SK-N-SH (cell line): ENCODE results near the gene TEP1. TPM values are rescaled to one million over a fixed set of nuclear protein-coding genes. Genes with fewer than 3 reads are reported as not detected.

Experiments used
- CTCF ChIA-PET: fragments of 300-600, 350-600 bp; formaldehyde crosslinking; extraction: SDS; loops from one replicate; lab custom pipeline; 2021; lab: Yijun Ruan, JAX
- POLR2A ChIA-PET: fragments of 350-600 bp; sonication (Branson Sonifier 250); formaldehyde crosslinking; extraction: SDS; loops from one replicate; lab custom pipeline; 2020; ENCODE audit warnings: antibody characterized with exemption, inconsistent platforms; lab: Yijun Ruan, JAX
- DNase-seq: peaks from one replicate; pipeline ENCODE4 v3.0.0; 2012
- H2AFZ ChIP-seq: fragments of 200-600 bp; sonication (generic); 2 replicates; pipeline ENCODE4 v1.8.1; 2016; ENCODE audit warnings: antibody characterized with exemption, mild to moderate bottlenecking, low read depth
- H3F3A ChIP-seq: fragments of 200-600 bp; sonication (generic); replicated peaks from 2 replicates; pipeline ENCODE3; 2016; ENCODE audit warnings: antibody characterized with exemption, mild to moderate bottlenecking; ENCODE audit not compliant: insufficient read depth
- H3K27ac ChIP-seq, 2 experiments: fragments of 200-500 bp in 1 of 2; fragments of 200-600 bp in 1 of 2; sonication (Bioruptor generic) in 1 of 2; sonication (generic), shearing (Covaris generic) in 1 of 2; 2 replicates each; pipeline versions ENCODE4 v1.5.1 to v1.6.1; 2014 to 2016; ENCODE audit warnings: low read depth in 2 of 2, inconsistent platforms in 1 of 2, low read length in 1 of 2, mild to moderate bottlenecking in 1 of 2, mixed read lengths in 1 of 2
- H3K27me3 ChIP-seq: fragments of 200-600 bp; sonication (generic), shearing (Covaris generic); 2 replicates; pipeline ENCODE4 v1.6.1; 2016; ENCODE audit warnings: mixed run types; ENCODE audit not compliant: insufficient read depth
- H3K36me3 ChIP-seq, 2 experiments: fragments of 200-500 bp in 1 of 2; fragments of 200-600 bp in 1 of 2; sonication (Bioruptor generic) in 1 of 2; sonication (generic) in 1 of 2; replicated peaks in 1 of 2; 2 replicates each; pipeline versions ENCODE3 to v1.5.1; 2014 to 2016; ENCODE audit warnings: low read length in 1 of 2, mild to moderate bottlenecking in 1 of 2; ENCODE audit not compliant: insufficient read depth in 2 of 2, control insufficient read depth in 1 of 2
- H3K4me1 ChIP-seq, 2 experiments: fragments of 200-500 bp in 1 of 2; fragments of 200-600 bp in 1 of 2; sonication (Bioruptor generic) in 1 of 2; sonication (generic), shearing (Covaris generic) in 1 of 2; 2 replicates each; pipeline versions ENCODE4 v1.5.1 to v1.6.1; 2014 to 2016; ENCODE audit warnings: low read depth in 1 of 2, low read length in 1 of 2, mixed run types in 1 of 2; ENCODE audit not compliant: insufficient read depth in 2 of 2, control insufficient read depth in 1 of 2
- H3K4me2 ChIP-seq: fragments of 200-600 bp; sonication (generic), shearing (Covaris generic); 2 replicates; pipeline ENCODE4 v1.6.1; 2017; ENCODE audit warnings: mixed run types
- H3K4me3 ChIP-seq, 2 experiments: fragments of 200-500 bp in 1 of 2; fragments of 200-600 bp in 1 of 2; sonication (Bioruptor generic) in 1 of 2; sonication (generic), shearing (Covaris generic) in 1 of 2; 2 replicates each; pipeline versions ENCODE4 v1.5.1 to v1.8.1; 2014 to 2016; ENCODE audit warnings: low read depth in 2 of 2, inconsistent platforms in 1 of 2, low read length in 1 of 2, mild to moderate bottlenecking in 1 of 2, mixed read lengths in 1 of 2, moderate library complexity in 1 of 2
- H3K79me2 ChIP-seq: fragments of 200-600 bp; sonication (generic); 2 replicates; pipeline ENCODE4 v1.8.1; 2017; ENCODE audit warnings: mild to moderate bottlenecking; ENCODE audit not compliant: insufficient read depth
- H3K9ac ChIP-seq: fragments of 200-600 bp; sonication (generic); 2 replicates; pipeline ENCODE4 v1.6.1; 2017; ENCODE audit warnings: mixed run types
- H3K9me2 ChIP-seq: fragments of 200-600 bp; sonication (generic); 2 replicates; pipeline ENCODE4 v1.6.1; 2017; ENCODE audit warnings: mixed run types
- H3K9me3 ChIP-seq: fragments of 200-600 bp; sonication (generic); 2 replicates; pipeline ENCODE4 v1.6.1; 2017; ENCODE audit warnings: mixed run types, mild to moderate bottlenecking, moderate library complexity
- H4K20me1 ChIP-seq: fragments of 200-600 bp; sonication (generic); 2 replicates; pipeline ENCODE4 v1.6.1; 2017; ENCODE audit warnings: mild to moderate bottlenecking, mixed run types; ENCODE audit not compliant: insufficient read depth
- CHD2 ChIP-seq: fragments of 150-350 bp; IDR thresholded peaks from 2 replicates; pipeline ENCODE4 v1.6.1; 2018; ENCODE audit warnings: low read length; ENCODE audit not compliant: partially characterized antibody
- ELF1 ChIP-seq: IDR thresholded peaks from 2 replicates; pipeline ENCODE4 v1.4.0; 2012
- EZH2phosphoT487 ChIP-seq: fragments of 200-600 bp; sonication (generic); IDR thresholded peaks from 2 replicates; pipeline ENCODE4 v1.6.1; 2017; ENCODE audit warnings: low read depth, mixed run types, mild to moderate bottlenecking, antibody characterized with exemption, moderate library complexity, borderline replicate concordance
- FOSL2 ChIP-seq: IDR thresholded peaks from 2 replicates; pipeline ENCODE4 v1.4.0; 2012; ENCODE audit warnings: low read depth, mild to moderate bottlenecking, moderate library complexity, borderline replicate concordance
- FOXJ3 ChIP-seq: sonication (generic); formaldehyde crosslinking; IDR thresholded peaks from 2 replicates; pipeline ENCODE4 v1.5.1; 2020; ENCODE audit warnings: mild to moderate bottlenecking, missing genetic modification reagents
- FOXM1 ChIP-seq: IDR thresholded peaks from 2 replicates; pipeline ENCODE4 v1.4.0; 2012; ENCODE audit warnings: low read depth, mild to moderate bottlenecking
- GABPA ChIP-seq: IDR thresholded peaks from 2 replicates; pipeline ENCODE4 v1.4.0; 2012; ENCODE audit warnings: low read depth, mild to moderate bottlenecking
- GATA2 ChIP-seq: sonication (generic); formaldehyde crosslinking; IDR thresholded peaks from 2 replicates; pipeline ENCODE4 v1.5.0; 2020; ENCODE audit warnings: mild to moderate bottlenecking, missing genetic modification reagents
- IRF3 ChIP-seq: fragments of 150-350 bp; IDR thresholded peaks from 2 replicates; pipeline ENCODE4 v1.6.1; 2016; ENCODE audit warnings: mild to moderate bottlenecking, low read depth, low read length
- JUND ChIP-seq: IDR thresholded peaks from 2 replicates; pipeline ENCODE4 v1.4.0; 2012
- NFIC ChIP-seq: IDR thresholded peaks from 2 replicates; pipeline ENCODE4 v1.4.0; 2012; ENCODE audit warnings: borderline replicate concordance
- POLR2AphosphoS5 ChIP-seq: IDR thresholded peaks from 2 replicates; pipeline ENCODE4 v1.6.1; 2012; ENCODE audit warnings: low read depth, low read length
- RAD21 ChIP-seq: IDR thresholded peaks from 2 replicates; pipeline ENCODE4 v1.6.1; 2012; ENCODE audit warnings: mild to moderate bottlenecking, low read length
- RCOR1 ChIP-seq: fragments of 150-350 bp; IDR thresholded peaks from 2 replicates; pipeline ENCODE4 v1.6.1; 2017; ENCODE audit warnings: antibody characterized with exemption, low read length
- REST ChIP-seq: IDR thresholded peaks from 2 replicates; pipeline ENCODE4 v1.6.1; 2012; ENCODE audit warnings: mild to moderate bottlenecking, low read depth, low read length, moderate library complexity
- RFX5 ChIP-seq: IDR thresholded peaks from 2 replicates; pipeline ENCODE4 v1.6.1; 2012; ENCODE audit warnings: mild to moderate bottlenecking, improper control_type of control experiment, low read length
- SIN3A ChIP-seq: IDR thresholded peaks from 2 replicates; pipeline ENCODE4 v1.6.1; 2012; ENCODE audit warnings: low read depth, mild to moderate bottlenecking, low read length, moderate library complexity, borderline replicate concordance
- SMC3 ChIP-seq: IDR thresholded peaks from 2 replicates; pipeline ENCODE4 v1.6.1; 2012; ENCODE audit warnings: low read depth, low read length, improper control_type of control experiment
- TAF1 ChIP-seq: IDR thresholded peaks from 2 replicates; pipeline ENCODE4 v1.6.1; 2012; ENCODE audit warnings: low read depth, mild to moderate bottlenecking, low read length, moderate library complexity, borderline replicate concordance
- TEAD4 ChIP-seq: IDR thresholded peaks from 2 replicates; pipeline ENCODE4 v1.4.0; 2012; ENCODE audit warnings: mild to moderate bottlenecking, borderline replicate concordance; ENCODE audit not compliant: insufficient read depth
- WGBS: methylation state at CpG from one replicate; pipeline ENCODE4 v1.1.6; 2017; ENCODE audit warnings: low lambda C conversion rate; 5-methylcytosine and 5-hydroxymethylcytosine counted together
- polyA plus RNA-seq, 3 experiments: library from polyadenylated mRNA; depleted of rRNA; stranded (reverse); fragments of >200 nt; gene quantifications; 2 replicates each; pipeline ENCODE4 v1.2.3, GENCODE V29; 2012
- TF ChIP-seq, protein P1 (sequence below): IDR thresholded peaks from 2 replicates; pipeline ENCODE4 v1.4.0; 2012; ENCODE audit warnings: low read depth, borderline replicate concordance
- TF ChIP-seq, protein P2 (sequence below): IDR thresholded peaks from 2 replicates; pipeline ENCODE4 v1.4.0; 2012; ENCODE audit warnings: low read depth, borderline replicate concordance
- TF ChIP-seq, protein P3 (sequence below): IDR thresholded peaks from 2 replicates; pipeline ENCODE4 v1.4.0; 2012; ENCODE audit warnings: low read depth

The TEP1 gene
- polyA plus RNA-seq, 1 of the 3 experiments (the other 2 are of a cell fraction): 12.1 TPM

- TF ChIP-seq FOXJ3 (no peak), TEAD4 (no peak), RAD21 (no peak), JUND (no peak), SMC3 (no peak), POLR2AphosphoS5 (peak; percentile 82; the same call in 1 of the 2 replicates), RCOR1 (peak; percentile 20), NFIC (no peak), TAF1 (0 out of 2 replicates have a peak, but pooled peaks have one; percentile 32), ELF1 (peak; percentile 74), EZH2phosphoT487 (no peak), FOXM1 (no peak), RFX5 (no peak), FOSL2 (no peak)
Observed at GRCh38 chr14:20332788-20333493, 80.4 kb downstream of the TEP1 start, which contains the start of gene CCNB1IP1 (continued).

DNA sequence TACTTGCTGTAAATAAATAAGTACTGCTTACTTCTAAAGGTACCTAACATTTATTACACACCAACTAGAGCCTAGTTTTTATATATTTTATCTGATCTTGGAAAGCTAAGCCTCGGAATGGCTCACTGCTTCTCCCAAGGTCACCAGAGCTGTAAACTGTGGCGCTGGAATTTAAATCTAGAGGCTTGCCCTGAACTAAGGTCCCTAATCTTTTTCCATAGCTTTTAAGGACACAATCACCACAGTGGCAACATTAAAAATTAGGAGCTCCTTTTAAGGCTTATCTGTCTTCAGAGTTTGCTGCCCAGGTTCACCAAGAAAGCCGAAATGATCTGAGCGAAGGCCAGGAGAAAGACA, 80.9 kb downstream of the TEP1 start:
- Histone ChIP-seq H3K27me3 (no peaks in the 10 kb centered on the region), H3K4me1 (peaks cover 0 to 5% of the 10 kb centered on the region in 2 experiments; a peak in 2 of 4 replicates), H3F3A (peaks cover 25% of the 10 kb centered on the region), H3K79me2 (peaks cover 52% of the 10 kb centered on the region), H3K4me2 (peak overlapping the region; percentile 95), H3K36me3 (peaks cover 13 to 17% of the 10 kb centered on the region in 2 experiments)
- 0% methylated on average over 4 of the region's 4 CpGs for WGBS
- CTCF ChIA-PET: interaction anchor here (1.9 to 2.2 kb wide), 2 partner anchors 10 to 277 kb away, joined by 9 to 12 read pairs; no protein-coding TSS in a partner anchor
- TF ChIP-seq FOXM1: no peak
- TF ChIP-seq SMC3: no peak
- TF ChIP-seq, protein P1, sequence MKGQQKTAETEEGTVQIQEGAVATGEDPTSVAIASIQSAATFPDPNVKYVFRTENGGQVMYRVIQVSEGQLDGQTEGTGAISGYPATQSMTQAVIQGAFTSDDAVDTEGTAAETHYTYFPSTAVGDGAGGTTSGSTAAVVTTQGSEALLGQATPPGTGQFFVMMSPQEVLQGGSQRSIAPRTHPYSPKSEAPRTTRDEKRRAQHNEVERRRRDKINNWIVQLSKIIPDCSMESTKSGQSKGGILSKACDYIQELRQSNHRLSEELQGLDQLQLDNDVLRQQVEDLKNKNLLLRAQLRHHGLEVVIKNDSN: no peak
- TF ChIP-seq FOSL2: no peak
- TF ChIP-seq ELF1: no peak
- TF ChIP-seq EZH2phosphoT487: no peak
- no peak for TF ChIP-seq CHD2
- TF ChIP-seq SIN3A: no peak
- TF ChIP-seq GABPA: no peak
- no peak for TF ChIP-seq NFIC
- no peak for TF ChIP-seq JUND
- TF ChIP-seq REST: no peak
- no peak for TF ChIP-seq TAF1
- TF ChIP-seq IRF3: no peak
- no peak for TF ChIP-seq GATA2 (CRISPR knock-in tag)
- TF ChIP-seq, protein P2, sequence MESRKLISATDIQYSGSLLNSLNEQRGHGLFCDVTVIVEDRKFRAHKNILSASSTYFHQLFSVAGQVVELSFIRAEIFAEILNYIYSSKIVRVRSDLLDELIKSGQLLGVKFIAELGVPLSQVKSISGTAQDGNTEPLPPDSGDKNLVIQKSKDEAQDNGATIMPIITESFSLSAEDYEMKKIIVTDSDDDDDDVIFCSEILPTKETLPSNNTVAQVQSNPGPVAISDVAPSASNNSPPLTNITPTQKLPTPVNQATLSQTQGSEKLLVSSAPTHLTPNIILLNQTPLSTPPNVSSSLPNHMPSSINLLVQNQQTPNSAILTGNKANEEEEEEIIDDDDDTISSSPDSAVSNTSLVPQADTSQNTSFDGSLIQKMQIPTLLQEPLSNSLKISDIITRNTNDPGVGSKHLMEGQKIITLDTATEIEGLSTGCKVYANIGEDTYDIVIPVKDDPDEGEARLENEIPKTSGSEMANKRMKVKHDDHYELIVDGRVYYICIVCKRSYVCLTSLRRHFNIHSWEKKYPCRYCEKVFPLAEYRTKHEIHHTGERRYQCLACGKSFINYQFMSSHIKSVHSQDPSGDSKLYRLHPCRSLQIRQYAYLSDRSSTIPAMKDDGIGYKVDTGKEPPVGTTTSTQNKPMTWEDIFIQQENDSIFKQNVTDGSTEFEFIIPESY: no peak
- TF ChIP-seq FOXJ3: no peak
- TF ChIP-seq, protein P3, sequence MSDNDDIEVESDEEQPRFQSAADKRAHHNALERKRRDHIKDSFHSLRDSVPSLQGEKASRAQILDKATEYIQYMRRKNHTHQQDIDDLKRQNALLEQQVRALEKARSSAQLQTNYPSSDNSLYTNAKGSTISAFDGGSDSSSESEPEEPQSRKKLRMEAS: no peak
- no peak for TF ChIP-seq TEAD4
- TF ChIP-seq, all 33 proteins: peak for 0
- Histone ChIP-seq H2AFZ (peak overlapping the region; percentile 91), H3K9me3 (no peaks in the 10 kb centered on the region), H3K27ac (peak overlapping the region; percentile 80 to 89), H3K9me2 (no peaks in the 10 kb centered on the region), H3K4me3 (peak overlapping the region; percentile 86 to 88), H4K20me1 (no peaks in the 10 kb centered on the region), H3K9ac (peak overlapping the region; percentile 79)
- POLR2A ChIA-PET: interaction anchor here (1.3 to 1.7 kb wide), 2 partner anchors 11 to 123 kb away, joined by 6 to 14 read pairs; partner anchors contain the start of genes APEX1, OSGEP and PARP2
- DNase-seq: peak; percentile 21
